A549 (cell line): ENCODE measurements around the gene CMYA5.

Experiments
- CBX2 ChIP-seq: fragments of 200-600 bp; sonication (generic); IDR thresholded peaks from 2 replicates; pipeline ENCODE4 v1.6.1; 2016; ENCODE audit warnings: low read depth, mild to moderate bottlenecking, borderline replicate concordance
- CBX8 ChIP-seq: fragments of 200-600 bp; sonication (generic); IDR thresholded peaks from 2 replicates; pipeline ENCODE4 v1.6.1; 2016
- JUNB ChIP-seq: fragments of >200 bp; sonication (Bioruptor Twin); formaldehyde crosslinking; IDR thresholded peaks from 2 replicates; pipeline ENCODE4 v1.6.1; 2016
- MAZ ChIP-seq: fragments of 150-350 bp; IDR thresholded peaks from 2 replicates; pipeline ENCODE4 v1.6.1; 2014; ENCODE audit warnings: antibody characterized with exemption, low read depth, low read length, borderline replicate concordance
- POLR2A ChIP-seq: IDR thresholded peaks from 2 replicates; pipeline ENCODE4 v1.6.1; 2012; ENCODE audit warnings: mild to moderate bottlenecking, low read length
- RAD21 ChIP-seq, 2 experiments: fragments of >200 bp in 1 of 2; sonication (Bioruptor Twin) in 1 of 2; formaldehyde crosslinking in 1 of 2; IDR thresholded peaks in 1 of 2; conservative IDR thresholded peaks in 1 of 2; 2 replicates in 1 of 2; 3 replicates in 1 of 2; pipeline ENCODE4 v1.6.1; 2012 to 2018; ENCODE audit warnings: inconsistent platforms in 1 of 2
- ZC3H11A ChIP-seq: fragments of 450-650 bp; IDR thresholded peaks from 2 replicates; pipeline ENCODE4 v1.6.1; 2014; ENCODE audit warnings: antibody characterized with exemption, mild to moderate bottlenecking
- TF ChIP-seq, protein P1 (sequence below): fragments of >200 bp; sonication (Bioruptor Twin); formaldehyde crosslinking; IDR thresholded peaks from 3 replicates; pipeline ENCODE4 v1.5.1; 2016
- TF ChIP-seq, protein P2 (sequence below): fragments of 200-600 bp; sonication (generic); IDR thresholded peaks from 2 replicates; pipeline ENCODE4 v1.6.1; 2016; ENCODE audit warnings: antibody characterized with exemption, mild to moderate bottlenecking, moderate library complexity
- TF ChIP-seq, protein P3 (sequence below): fragments of >200 bp; sonication (Bioruptor Twin); formaldehyde crosslinking; IDR thresholded peaks from 3 replicates; pipeline ENCODE4 v1.6.1; 2016

DNA sequence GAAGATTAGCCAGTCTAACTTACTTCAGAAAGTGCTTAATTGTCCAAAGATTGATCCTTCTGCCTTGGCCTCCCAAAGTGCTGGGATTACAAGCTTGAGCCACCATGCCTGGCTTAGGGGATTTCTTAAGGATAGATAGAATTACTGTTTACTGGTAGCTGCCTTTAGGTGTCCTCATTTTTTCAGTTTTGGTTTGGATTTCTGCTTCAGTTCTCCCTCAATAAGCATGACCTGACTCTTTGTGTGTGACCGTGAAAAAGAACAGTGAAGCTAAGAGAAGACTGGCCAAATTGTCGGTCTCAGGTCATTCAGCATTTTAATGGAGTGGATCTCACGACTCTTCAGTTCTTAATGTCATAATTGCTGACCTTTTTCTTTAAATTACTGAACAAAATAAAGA is 22.9 kb upstream of the CMYA5 start:
- no peak for TF ChIP-seq POLR2A
- no peak for TF ChIP-seq ZC3H11A
- no peak for TF ChIP-seq JUNB
- TF ChIP-seq, protein P1, sequence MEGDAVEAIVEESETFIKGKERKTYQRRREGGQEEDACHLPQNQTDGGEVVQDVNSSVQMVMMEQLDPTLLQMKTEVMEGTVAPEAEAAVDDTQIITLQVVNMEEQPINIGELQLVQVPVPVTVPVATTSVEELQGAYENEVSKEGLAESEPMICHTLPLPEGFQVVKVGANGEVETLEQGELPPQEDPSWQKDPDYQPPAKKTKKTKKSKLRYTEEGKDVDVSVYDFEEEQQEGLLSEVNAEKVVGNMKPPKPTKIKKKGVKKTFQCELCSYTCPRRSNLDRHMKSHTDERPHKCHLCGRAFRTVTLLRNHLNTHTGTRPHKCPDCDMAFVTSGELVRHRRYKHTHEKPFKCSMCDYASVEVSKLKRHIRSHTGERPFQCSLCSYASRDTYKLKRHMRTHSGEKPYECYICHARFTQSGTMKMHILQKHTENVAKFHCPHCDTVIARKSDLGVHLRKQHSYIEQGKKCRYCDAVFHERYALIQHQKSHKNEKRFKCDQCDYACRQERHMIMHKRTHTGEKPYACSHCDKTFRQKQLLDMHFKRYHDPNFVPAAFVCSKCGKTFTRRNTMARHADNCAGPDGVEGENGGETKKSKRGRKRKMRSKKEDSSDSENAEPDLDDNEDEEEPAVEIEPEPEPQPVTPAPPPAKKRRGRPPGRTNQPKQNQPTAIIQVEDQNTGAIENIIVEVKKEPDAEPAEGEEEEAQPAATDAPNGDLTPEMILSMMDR: no peak
- TF ChIP-seq MAZ: no peak
- TF ChIP-seq, protein P2, sequence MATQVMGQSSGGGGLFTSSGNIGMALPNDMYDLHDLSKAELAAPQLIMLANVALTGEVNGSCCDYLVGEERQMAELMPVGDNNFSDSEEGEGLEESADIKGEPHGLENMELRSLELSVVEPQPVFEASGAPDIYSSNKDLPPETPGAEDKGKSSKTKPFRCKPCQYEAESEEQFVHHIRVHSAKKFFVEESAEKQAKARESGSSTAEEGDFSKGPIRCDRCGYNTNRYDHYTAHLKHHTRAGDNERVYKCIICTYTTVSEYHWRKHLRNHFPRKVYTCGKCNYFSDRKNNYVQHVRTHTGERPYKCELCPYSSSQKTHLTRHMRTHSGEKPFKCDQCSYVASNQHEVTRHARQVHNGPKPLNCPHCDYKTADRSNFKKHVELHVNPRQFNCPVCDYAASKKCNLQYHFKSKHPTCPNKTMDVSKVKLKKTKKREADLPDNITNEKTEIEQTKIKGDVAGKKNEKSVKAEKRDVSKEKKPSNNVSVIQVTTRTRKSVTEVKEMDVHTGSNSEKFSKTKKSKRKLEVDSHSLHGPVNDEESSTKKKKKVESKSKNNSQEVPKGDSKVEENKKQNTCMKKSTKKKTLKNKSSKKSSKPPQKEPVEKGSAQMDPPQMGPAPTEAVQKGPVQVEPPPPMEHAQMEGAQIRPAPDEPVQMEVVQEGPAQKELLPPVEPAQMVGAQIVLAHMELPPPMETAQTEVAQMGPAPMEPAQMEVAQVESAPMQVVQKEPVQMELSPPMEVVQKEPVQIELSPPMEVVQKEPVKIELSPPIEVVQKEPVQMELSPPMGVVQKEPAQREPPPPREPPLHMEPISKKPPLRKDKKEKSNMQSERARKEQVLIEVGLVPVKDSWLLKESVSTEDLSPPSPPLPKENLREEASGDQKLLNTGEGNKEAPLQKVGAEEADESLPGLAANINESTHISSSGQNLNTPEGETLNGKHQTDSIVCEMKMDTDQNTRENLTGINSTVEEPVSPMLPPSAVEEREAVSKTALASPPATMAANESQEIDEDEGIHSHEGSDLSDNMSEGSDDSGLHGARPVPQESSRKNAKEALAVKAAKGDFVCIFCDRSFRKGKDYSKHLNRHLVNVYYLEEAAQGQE: no peak
- TF ChIP-seq, protein P3, sequence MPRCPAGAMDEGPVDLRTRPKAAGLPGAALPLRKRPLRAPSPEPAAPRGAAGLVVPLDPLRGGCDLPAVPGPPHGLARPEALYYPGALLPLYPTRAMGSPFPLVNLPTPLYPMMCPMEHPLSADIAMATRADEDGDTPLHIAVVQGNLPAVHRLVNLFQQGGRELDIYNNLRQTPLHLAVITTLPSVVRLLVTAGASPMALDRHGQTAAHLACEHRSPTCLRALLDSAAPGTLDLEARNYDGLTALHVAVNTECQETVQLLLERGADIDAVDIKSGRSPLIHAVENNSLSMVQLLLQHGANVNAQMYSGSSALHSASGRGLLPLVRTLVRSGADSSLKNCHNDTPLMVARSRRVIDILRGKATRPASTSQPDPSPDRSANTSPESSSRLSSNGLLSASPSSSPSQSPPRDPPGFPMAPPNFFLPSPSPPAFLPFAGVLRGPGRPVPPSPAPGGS: no peak
- no peak for TF ChIP-seq CBX8
- no peak for TF ChIP-seq RAD21 (conservative IDR thresholded peaks at IDR 0.05 in 1 of 2, IDR thresholded peaks at IDR 0.05 in 1 of 2)
- no peak for TF ChIP-seq CBX2
